MCF 10A (cell line): ENCODE data around the gene VASP. TPM values are rescaled to one million over a fixed set of nuclear protein-coding genes. Genes with fewer than 3 reads are reported as not detected.

Source experiments
- BruUV-seq: library from RNA; stranded (reverse); fragments of 400-500 nt; replicated peaks from 2 replicates; lab custom pipeline; 2021; lab: Mats Ljungman, UMichigan
- CTCF ChIA-PET: fragments of 300-600 bp; sonication (Branson Sonifier 250); formaldehyde crosslinking; extraction: SDS; loops from one replicate; lab custom pipeline; 2021; ENCODE audit warnings: antibody characterized with exemption, inconsistent platforms; lab: Yijun Ruan, JAX
- POLR2A ChIA-PET: fragments of 300-600, 350-650 bp; sonication (Branson Sonifier 250); formaldehyde crosslinking; extraction: SDS; loops from one replicate; lab custom pipeline; 2020; ENCODE audit warnings: antibody characterized with exemption, inconsistent platforms; lab: Yijun Ruan, JAX
- DNase-seq: peaks from one replicate; pipeline ENCODE4 v3.0.0-alpha.2; 2018; ENCODE audit not compliant: unreplicated experiment
- H3K27ac Mint-ChIP-seq: one replicate; pipeline ENCODE4 v1.8.0; 2022; ENCODE audit warnings: mild to moderate bottlenecking, low read depth, mixed read lengths; ENCODE audit not compliant: unreplicated experiment
- H3K27me3 Mint-ChIP-seq: one replicate; pipeline ENCODE4 v1.8.0; 2022; ENCODE audit warnings: mixed read lengths; ENCODE audit not compliant: insufficient read depth, unreplicated experiment
- H3K36me3 Mint-ChIP-seq: one replicate; pipeline ENCODE4 v1.8.0; 2022; ENCODE audit warnings: mild to moderate bottlenecking, moderate library complexity, mixed read lengths; ENCODE audit not compliant: insufficient read depth, unreplicated experiment
- H3K4me1 Mint-ChIP-seq: one replicate; pipeline ENCODE4 v1.8.0; 2022; ENCODE audit warnings: mixed read lengths; ENCODE audit not compliant: insufficient read depth, unreplicated experiment
- H3K4me3 Mint-ChIP-seq: one replicate; pipeline ENCODE4 v1.8.0; 2022; ENCODE audit warnings: mild to moderate bottlenecking, moderate library complexity, mixed read lengths; ENCODE audit not compliant: unreplicated experiment
- H3K9me3 Mint-ChIP-seq: one replicate; pipeline ENCODE4 v1.8.0; 2022; ENCODE audit warnings: mixed read lengths; ENCODE audit not compliant: unreplicated experiment
- intact Hi-C: fragments of 100-400 bp; cut with micrococcal nuclease; formaldehyde crosslinking; loops from 2 replicates; pipeline ENCODE4 v1.14.1; 2022
- total RNA-seq: library from RNA; stranded (reverse); gene quantifications from 2 replicates; pipeline ENCODE4 v1.2.3, GENCODE V29; 2022
- TF ChIP-seq, protein P1 (sequence below): fragments of 200-600 bp; IDR thresholded peaks from one replicate; pipeline ENCODE4 v1.8.0; 2022; ENCODE audit warnings: antibody characterized with exemption, mild to moderate bottlenecking; ENCODE audit not compliant: unreplicated experiment

The VASP gene
- total RNA-seq, 1 experiment from 2014 or later, result 178 TPM

DNA sequence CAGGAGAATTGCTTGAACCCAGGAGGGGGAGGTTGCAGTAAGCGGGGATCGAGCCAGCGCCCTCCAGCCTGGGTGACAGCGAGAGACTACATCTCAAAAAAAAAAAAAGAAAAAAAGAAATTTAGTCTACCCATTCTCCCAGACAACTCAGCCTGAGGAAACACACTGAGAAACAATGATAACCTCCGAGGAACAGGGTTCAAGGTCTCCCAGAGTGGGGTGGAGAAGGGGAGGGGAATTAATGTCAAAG, 1.4 kb upstream of the VASP start:
- POLR2A ChIA-PET, result interaction anchor here (0.5 to 2.3 kb wide), 8 partner anchors 10 to 327 kb away, joined by 3 to 10 read pairs (median 4); partner anchors contain the start of genes BLOC1S3, EML2, FOSB and QPCTL
- no TSS peak for BruUV-seq
- TF ChIP-seq, protein P1, sequence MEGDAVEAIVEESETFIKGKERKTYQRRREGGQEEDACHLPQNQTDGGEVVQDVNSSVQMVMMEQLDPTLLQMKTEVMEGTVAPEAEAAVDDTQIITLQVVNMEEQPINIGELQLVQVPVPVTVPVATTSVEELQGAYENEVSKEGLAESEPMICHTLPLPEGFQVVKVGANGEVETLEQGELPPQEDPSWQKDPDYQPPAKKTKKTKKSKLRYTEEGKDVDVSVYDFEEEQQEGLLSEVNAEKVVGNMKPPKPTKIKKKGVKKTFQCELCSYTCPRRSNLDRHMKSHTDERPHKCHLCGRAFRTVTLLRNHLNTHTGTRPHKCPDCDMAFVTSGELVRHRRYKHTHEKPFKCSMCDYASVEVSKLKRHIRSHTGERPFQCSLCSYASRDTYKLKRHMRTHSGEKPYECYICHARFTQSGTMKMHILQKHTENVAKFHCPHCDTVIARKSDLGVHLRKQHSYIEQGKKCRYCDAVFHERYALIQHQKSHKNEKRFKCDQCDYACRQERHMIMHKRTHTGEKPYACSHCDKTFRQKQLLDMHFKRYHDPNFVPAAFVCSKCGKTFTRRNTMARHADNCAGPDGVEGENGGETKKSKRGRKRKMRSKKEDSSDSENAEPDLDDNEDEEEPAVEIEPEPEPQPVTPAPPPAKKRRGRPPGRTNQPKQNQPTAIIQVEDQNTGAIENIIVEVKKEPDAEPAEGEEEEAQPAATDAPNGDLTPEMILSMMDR, result no peak
- Mint-ChIP-seq H3K27ac (peak overlapping the region; percentile 91), H3K4me3 (peak overlapping the region; percentile 99), H3K9me3 (no peaks in the 10 kb centered on the region), H3K27me3 (no peaks in the 10 kb centered on the region), H3K36me3 (peaks cover 7% of the 10 kb centered on the region), H3K4me1 (peaks cover 26% of the 10 kb centered on the region)
- no peak for DNase-seq
- CTCF ChIA-PET, result interaction anchor here (0.6 to 2.0 kb wide), 5 partner anchors 10 to 136 kb away, joined by 3 to 10 read pairs (median 4); partner anchors contain the start of gene RTN2
- intact Hi-C loops, result loop anchor here (5.0 kb wide), 2 partner anchors 61 to 136 kb away; no protein-coding TSS in a partner anchor

DNA sequence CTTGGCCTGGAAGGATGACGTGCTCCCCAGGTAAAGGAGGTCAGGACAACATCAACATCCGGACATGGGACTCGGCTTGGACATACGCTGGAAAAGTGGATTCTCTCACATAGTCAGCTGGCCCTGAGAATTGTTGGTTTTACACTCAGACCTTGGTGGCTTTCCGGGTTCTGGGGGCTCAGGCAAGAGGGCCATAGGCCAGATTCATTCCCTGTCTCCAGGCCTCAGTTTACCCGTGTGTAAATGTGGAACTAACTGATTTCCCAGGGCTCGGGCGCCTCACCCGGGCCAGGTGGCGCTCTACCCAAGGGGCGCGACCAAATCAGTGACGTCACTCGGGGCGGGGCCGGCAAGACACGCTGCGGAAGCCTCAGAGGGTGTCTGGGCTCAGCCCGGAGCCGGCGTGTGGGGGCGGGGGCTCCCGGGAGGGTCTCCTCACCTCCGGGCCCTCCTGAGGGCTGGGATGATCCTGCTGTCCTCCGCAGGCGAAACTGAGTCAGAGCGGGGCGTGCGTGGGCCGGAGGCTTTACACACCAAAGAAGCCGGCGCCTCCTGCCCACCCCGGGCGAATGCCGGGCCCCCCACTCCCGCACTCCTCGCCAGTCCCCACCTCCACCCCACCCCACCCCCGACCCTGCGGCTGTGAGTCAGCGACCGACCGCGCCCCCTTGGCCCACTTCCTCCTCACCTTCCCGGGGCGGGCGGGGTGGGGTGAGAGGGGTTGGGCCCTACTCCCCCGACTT, 862 bp upstream of the VASP start:
- TF ChIP-seq, protein P1, result no peak
- peak; percentile 96 for DNase-seq
- POLR2A ChIA-PET, result interaction anchor here (0.5 to 2.3 kb wide), 7 partner anchors 10 to 328 kb away, joined by 3 to 10 read pairs (median 4); partner anchors contain the start of genes BLOC1S3, FOSB, QPCTL and RTN2
- Mint-ChIP-seq H3K27ac (peak overlapping the region; percentile 91), H3K36me3 (peaks cover 7% of the 10 kb centered on the region), H3K27me3 (no peaks in the 10 kb centered on the region), H3K9me3 (no peaks in the 10 kb centered on the region), H3K4me3 (peak overlapping the region; percentile 99), H3K4me1 (peaks cover 26% of the 10 kb centered on the region)
- TSS peak; percentile 64 for BruUV-seq
- CTCF ChIA-PET, result interaction anchor here (0.6 to 2.0 kb wide), 5 partner anchors 11 to 135 kb away, joined by 3 to 10 read pairs (median 4); partner anchors contain the start of gene RTN2
- intact Hi-C loops, result loop anchor here (5.0 kb wide), 2 partner anchors 61 to 136 kb away; no protein-coding TSS in a partner anchor

DNA sequence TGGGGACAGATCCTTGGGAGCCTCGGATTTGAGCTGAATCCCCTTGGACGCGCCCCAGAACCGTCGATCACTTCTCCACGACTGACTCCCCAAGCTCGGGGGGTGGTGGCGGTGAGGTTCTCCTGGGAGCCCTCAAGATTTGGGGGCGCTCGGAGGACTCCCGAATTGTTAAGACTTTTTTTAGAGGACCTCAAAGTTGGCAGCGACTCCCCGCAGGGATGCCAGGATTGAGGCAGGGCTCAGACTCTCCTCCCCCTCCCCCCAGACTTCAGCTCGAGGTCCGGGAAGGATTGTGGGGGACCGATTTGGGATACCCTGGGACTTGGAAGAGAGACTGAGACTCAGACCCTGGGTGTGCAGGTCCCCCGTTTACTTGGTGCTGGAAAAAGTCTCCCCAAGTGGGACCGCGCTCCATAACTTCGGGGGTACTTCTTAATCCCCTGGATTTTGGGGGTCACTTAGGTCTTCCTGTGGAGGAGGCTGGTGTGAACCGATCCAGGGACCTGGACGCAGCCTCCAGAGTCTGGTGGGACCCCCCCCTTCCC, 665 bp downstream of the VASP start:
- BruUV-seq, result TSS peak; percentile 46
- DNase-seq, result peak; percentile 35
- Mint-ChIP-seq H3K27ac (peak overlapping the region; percentile 91), H3K4me1 (peaks cover 26% of the 10 kb centered on the region), H3K9me3 (no peaks in the 10 kb centered on the region), H3K4me3 (peak overlapping the region; percentile 99), H3K36me3 (peaks cover 7% of the 10 kb centered on the region), H3K27me3 (no peaks in the 10 kb centered on the region)
- ChIA-PET CTCF (interaction anchor here (0.6 to 1.2 kb wide), 7 partner anchors 8 to 62 kb away, joined by 3 to 6 read pairs (median 3); no protein-coding TSS in a partner anchor), POLR2A (interaction anchor here (0.8 to 2.0 kb wide), 8 partner anchors 12 to 134 kb away, joined by 3 to 17 read pairs (median 4); partner anchors contain the start of genes EML2, ERCC1 and PPP1R13L)
- intact Hi-C loops, result loop anchor here (1.0 to 5.0 kb wide), 3 partner anchors 15 to 134 kb away; no protein-coding TSS in a partner anchor
- TF ChIP-seq, protein P1, result no peak

DNA sequence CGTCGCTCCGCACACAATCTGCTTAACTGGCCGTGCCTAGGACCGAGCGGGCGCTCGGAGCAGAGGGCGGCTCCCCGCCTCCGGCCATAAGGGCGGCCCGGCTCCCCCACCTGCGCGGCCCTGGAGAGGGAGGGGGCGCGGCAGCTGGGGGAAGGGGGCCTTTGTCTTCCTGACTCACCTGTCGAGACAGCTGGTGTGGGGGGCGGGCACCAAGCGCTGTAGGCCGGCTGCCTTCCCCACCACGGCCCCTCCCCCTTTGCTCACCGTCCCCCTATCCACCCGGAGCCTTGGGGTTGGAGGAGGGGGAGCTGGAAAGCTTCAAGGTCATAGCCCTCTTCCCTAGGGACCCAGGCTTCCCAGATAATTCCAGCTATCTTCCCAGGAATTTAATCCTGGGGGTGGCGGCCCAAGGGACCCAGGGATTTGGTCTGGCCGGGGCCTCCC, 1.2 kb downstream of the VASP start:
- BruUV-seq, result no TSS peak
- DNase-seq, result peak; percentile 19
- H3K4me3 Mint-ChIP-seq, result peak overlapping the region; percentile 99
- H3K4me1 Mint-ChIP-seq, result peaks cover 26% of the 10 kb centered on the region
- ChIA-PET CTCF (interaction anchor here (0.6 to 1.2 kb wide), 5 partner anchors 9 to 39 kb away, joined by 3 to 6 read pairs (median 3); no protein-coding TSS in a partner anchor), POLR2A (interaction anchor here (0.6 to 2.0 kb wide), 8 partner anchors 12 to 134 kb away, joined by 3 to 17 read pairs (median 4); partner anchors contain the start of genes EML2 and ERCC1)
- H3K27me3 Mint-ChIP-seq, result no peaks in the 10 kb centered on the region
- H3K27ac Mint-ChIP-seq, result peak overlapping the region; percentile 91
- intact Hi-C loops, result loop anchor here (5.0 kb wide), 2 partner anchors 59 to 134 kb away; no protein-coding TSS in a partner anchor
- H3K36me3 Mint-ChIP-seq, result peaks cover 10% of the 10 kb centered on the region
- H3K9me3 Mint-ChIP-seq, result no peaks in the 10 kb centered on the region
- TF ChIP-seq, protein P1, result no peak
